Inferior parietal cortex (tissue), 1 donor: ENCODE results near the gene MAML2.
"Not testable (repeated sequence)": the region's sequence is repeated elsewhere in the genome, so short reads cannot be mapped to it uniquely, and the experiment has no call there.

Experiments
- DNase-seq: peaks from one replicate; pipeline ENCODE4 v3.0.0-alpha.2; 2016; ENCODE audit errors: extremely low spot score

The MAML2 gene

GRCh38 chr11:96271352-96271751 lies 71.6 kb downstream of the MAML2 start:
- not testable (repeated sequence) for DNase-seq

GRCh38 chr11:96268527-96268926 lies 74.5 kb downstream of the MAML2 start:
- DNase-seq: not testable (repeated sequence)

GRCh38 chr11:96267496-96268032 lies 75.4 kb downstream of the MAML2 start:
- DNase-seq: no peak

GRCh38 chr11:96267001-96267495 lies 75.9 kb downstream of the MAML2 start:
- DNase-seq: no peak

GRCh38 chr11:96265972-96266371 lies 77.0 kb downstream of the MAML2 start:
- DNase-seq: no peak

GRCh38 chr11:96265220-96265737 lies 77.7 kb downstream of the MAML2 start:
- DNase-seq: no peak

- DNase-seq: no peak
Measured at GRCh38 chr11:96264364-96264763, 78.6 kb downstream of the MAML2 start.

GRCh38 chr11:96263238-96263763 lies 79.7 kb downstream of the MAML2 start:
- no peak for DNase-seq

GRCh38 chr11:96260532-96260931 lies 82.5 kb downstream of the MAML2 start:
- no peak for DNase-seq

- DNase-seq: no peak
Measured at GRCh38 chr11:96260067-96260511, 82.9 kb downstream of the MAML2 start.

- DNase-seq: no peak
Measured at GRCh38 chr11:96259134-96259830, 83.7 kb downstream of the MAML2 start.

GRCh38 chr11:96257972-96258934 lies 84.7 kb downstream of the MAML2 start:
- no peak for DNase-seq

GRCh38 chr11:96257036-96257435 lies 86.0 kb downstream of the MAML2 start:
- DNase-seq: no peak

GRCh38 chr11:96256215-96257011 lies 86.6 kb downstream of the MAML2 start:
- DNase-seq: no peak

- DNase-seq: no peak
Measured at GRCh38 chr11:96254854-96255253, 88.1 kb downstream of the MAML2 start.

- DNase-seq: no peak
Measured at GRCh38 chr11:96254087-96254486, 88.9 kb downstream of the MAML2 start.

GRCh38 chr11:96246718-96247552 lies 96.1 kb downstream of the MAML2 start:
- peak; percentile 43 for DNase-seq

GRCh38 chr11:96242971-96243647 lies 99.9 kb downstream of the MAML2 start:
- peak; percentile 74 for DNase-seq

- DNase-seq: no peak
Measured at GRCh38 chr11:96242191-96242847, 100.7 kb downstream of the MAML2 start.
